SH-SY5Y (cell line): ENCODE measurements around the gene BIRC7.

Source experiments
- GATA2 ChIP-seq: IDR thresholded peaks from 2 replicates; pipeline ENCODE4 v1.6.1; 2011; ENCODE audit warnings: mild to moderate bottlenecking, low read depth, low read length
- GATA3 ChIP-seq: IDR thresholded peaks from 2 replicates; pipeline ENCODE4 v1.6.1; 2011; ENCODE audit warnings: low read depth, mild to moderate bottlenecking, low read length, moderate library complexity

- TF ChIP-seq GATA2, result no peak
- TF ChIP-seq GATA3, result no peak
These were observed 12.4 kb upstream of the BIRC7 start for GRCh38 chr20:63223121-63223825.
